Measurements from ENCODE around the gene LEUTX.

LEUTX gene

GRCh38 chr19:39834287-39834841 is 55.7 kb downstream of the LEUTX start:
- Histone ChIP-seq H3K27ac (peak overlapping the region in 18 of 21 experiments; percentile 74 to 96 (median 88)), H3K4me3 (peak overlapping the region; percentile 79 to 100 (median 87))

Data from skin epidermis (tissue), 12 donors.